Stimulated activated CD4-positive, alpha-beta T cell treated with anti-CD3 and anti-CD28 coated beads, Interleukin-4, amount 100 ng/mL, for 4 hours (primary cell): ENCODE data around the gene EIF3J.

Experiments used
- DNase-seq, 2 experiments: peaks; one replicate each; pipeline ENCODE4 v3.0.0-alpha.2; 2020

Gene EIF3J

DNA sequence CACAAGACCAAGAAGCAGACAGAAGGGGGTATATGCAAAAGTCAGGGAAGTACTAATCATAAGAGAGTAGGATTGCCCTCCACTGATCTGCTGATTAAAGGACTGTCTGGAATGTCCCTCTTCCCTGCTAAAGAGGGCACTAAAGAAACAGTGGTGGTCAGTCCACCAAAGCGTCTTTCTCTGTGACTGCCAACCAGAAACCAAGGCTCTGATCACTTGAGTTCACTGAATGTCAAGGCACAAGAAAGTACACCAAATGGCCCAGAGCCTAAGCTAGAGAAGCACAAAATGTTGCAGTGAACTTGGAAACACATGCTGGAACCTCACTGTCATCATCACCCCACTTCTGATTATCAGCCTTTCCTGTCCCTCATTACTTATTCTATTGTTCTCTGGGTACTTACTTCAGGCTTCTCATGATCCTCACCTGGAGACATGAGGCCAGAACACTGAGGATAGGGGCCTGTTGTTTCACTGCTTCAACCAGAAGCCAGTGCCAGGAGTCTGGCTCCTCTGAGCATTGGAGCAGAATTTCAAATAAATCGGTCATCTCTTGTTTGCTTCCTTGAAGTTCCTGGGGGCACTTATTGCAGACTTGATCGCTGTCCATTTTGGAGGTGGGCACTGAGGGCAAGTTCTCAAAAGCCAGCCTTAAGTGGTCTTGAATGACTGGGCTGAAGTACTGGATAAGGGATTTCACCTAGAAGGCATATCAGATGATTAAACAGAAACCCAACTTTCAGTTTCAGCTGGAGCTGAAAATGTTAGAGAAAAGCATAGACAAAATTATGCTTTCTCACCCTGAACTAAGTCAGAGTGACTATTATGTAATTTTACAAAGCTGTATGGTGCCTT is 58.9 kb downstream of the EIF3J start:
- DNase-seq = no peak

DNA sequence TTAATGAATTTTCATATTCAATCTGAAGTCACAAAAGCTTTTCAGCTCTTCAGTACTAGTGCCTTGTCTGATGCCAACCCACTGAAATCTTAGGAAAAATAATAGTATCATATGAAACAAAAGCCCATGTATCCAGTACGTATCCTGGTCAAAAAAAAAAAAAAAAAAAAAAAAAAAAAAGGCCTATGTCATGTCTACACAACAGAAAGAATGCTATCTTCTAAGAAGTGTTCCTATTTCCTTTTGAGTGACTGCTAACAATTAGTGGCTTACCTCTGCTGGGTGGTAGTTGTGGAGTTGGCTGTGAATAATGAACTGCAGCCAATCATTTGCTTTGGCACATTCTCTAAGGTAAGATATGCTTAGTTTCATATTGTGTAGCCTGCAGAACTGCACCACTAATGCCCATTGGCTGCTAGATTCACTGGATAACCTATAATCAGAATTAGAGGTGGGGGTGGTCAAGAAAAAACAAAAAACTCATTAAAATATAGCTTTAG is 59.6 kb downstream of the EIF3J start:
- DNase-seq = no peak

DNA sequence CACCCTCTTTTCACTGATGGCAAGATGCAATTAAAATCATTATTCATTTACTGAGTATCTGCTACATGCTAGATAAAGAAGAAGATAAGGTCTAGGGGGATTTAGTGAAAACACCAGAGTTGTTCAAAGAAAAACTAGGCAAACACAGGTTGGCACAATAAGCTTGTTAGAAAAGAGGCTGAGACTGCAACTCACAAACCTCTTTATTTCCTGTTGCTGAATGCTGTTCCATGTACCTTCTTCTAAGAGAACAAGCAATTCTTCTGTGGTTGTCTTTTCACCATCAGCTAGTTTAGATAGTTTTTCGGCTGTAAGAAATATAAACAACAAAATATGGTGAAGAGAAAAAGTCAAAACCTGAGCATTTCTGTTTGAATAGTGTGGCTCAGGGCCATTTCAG is 61.1 kb downstream of the EIF3J start:
- DNase-seq = no peak

DNA sequence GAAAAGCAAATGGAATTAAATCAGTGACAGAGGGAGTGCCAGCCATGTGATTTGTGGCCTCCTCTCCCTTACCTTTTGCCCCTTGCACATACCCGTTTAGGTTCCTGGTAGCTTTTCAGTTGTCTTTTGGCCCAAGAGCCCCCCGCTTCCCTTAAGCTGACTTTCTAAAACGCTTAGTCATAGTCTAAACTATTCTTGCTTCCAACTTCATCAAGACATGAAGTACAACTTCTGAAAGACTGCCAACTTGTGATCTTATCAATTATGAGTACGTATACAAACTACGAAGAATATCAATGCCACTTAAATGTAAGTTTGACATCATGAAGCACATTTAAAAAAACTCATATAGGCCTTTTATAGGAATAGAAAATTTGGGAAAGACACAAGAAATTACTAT is 61.9 kb downstream of the EIF3J start:
- DNase-seq = no peak

DNA sequence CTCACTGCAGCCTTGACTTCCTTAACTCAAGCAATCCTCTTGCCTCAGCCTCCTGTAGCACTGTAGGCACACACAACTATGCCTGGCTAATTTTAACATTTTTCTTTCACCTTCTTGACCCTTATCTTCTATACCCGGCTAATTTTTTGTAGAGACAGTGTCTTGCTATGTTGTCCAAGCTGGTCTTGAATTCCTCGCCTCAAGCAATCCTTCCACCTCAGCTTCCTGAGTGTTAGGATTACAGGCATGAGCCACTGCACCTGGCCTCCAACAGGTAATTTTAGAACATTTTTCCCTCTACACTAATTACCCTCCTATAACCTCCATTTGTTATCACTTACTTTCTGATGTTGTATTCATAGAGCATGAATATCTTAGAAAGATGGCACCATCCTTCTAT is 66.2 kb downstream of the EIF3J start:
- DNase-seq = no peak

DNA sequence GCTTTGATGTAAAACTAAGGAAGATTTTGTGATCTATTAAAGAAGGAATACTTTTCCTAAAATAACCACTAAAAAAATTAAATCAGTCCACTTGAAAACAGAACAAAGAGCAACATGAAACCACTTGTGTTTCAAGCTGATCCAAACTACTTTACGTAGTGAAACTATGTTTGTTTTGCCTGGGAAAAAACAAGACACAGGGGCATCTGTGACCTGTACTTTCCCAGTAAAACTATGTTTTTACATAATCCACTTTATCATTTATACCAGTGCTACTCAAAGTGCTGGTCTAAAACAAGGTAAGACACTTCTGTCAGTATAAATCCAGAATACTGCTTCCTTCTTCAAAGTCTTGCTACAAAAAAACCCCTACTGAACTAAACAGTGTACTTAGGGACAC is 69.8 kb downstream of the EIF3J start:
- DNase-seq = no peak
